Measurements from ENCODE around the gene SERTAD2. TPM values are rescaled to one million over a fixed set of nuclear protein-coding genes. Genes with fewer than 3 reads are reported as not detected.
A peak's percentile ranks its signal among the peaks of the same experiment; 100 is the strongest.

SERTAD2 gene, protein sequence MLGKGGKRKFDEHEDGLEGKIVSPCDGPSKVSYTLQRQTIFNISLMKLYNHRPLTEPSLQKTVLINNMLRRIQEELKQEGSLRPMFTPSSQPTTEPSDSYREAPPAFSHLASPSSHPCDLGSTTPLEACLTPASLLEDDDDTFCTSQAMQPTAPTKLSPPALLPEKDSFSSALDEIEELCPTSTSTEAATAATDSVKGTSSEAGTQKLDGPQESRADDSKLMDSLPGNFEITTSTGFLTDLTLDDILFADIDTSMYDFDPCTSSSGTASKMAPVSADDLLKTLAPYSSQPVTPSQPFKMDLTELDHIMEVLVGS
- total RNA-seq, result 10 to 100 TPM; 17.8 to 46.4 TPM

DNA sequence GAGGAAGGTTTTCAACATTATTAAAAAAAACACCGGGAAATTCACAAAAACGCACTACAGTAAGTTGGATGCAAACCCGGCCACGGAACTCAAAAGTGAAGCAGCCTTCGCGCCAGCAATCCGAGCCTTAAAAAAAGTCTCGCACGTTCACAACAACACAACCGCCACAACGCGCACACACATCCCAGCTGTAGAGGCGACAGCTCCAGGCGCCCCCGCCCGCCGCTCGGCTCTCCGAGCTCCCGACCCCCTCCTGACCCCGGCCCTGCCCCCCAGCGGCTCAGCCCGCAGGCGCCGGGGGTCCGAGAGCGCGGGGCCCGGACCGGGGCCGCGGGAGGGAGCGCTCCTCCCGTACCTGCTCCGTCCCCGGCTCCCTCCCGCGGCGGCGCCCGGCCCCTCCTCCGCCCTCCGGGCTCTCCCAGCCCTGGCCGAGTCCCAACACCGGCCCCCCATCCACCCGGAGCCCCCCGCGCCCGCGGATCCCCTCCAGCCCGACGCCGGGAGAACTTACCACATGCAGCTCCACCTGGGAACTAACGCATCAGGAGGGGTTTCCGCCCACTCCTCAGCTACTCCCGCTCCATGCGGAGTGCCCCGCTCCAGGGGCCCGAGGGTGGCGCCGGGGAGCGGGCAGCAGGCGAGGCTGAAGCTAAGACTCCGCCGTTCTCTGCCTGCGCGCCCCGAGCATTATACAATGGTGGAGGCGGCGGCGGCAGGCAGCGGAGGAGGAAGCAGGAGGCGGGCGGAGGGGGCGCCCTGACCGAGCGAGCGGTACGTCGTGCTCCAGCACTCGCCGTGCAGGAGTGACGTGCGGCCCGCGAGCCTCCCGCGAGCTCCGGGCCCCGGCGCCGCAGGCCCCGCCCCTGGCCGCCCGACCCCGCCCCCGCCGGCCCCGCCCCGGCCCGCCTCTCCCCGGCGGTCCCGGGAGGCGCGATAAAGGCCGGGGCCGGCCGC, at the start of gene SERTAD2:
SERTAD2 (minus strand) TSS at position 805 of the 954 bp plus-strand sequence. CDS start 17,042 bp downstream, outside the sequence.
- DNase-seq (ENCODE audit: low spot score in 2 of 2) (peak; percentile 77 to 86), ATAC-seq (peak; percentile 75 to 89)
- Mint-ChIP-seq H3K9me3 (no peaks in the 10 kb centered on the region), H3K27ac (peak within 1 kb of the TSS; percentile 88 to 98), H3K36me3 (peaks cover 5 to 6% of the 10 kb centered on the region in 2 donors)

DNA sequence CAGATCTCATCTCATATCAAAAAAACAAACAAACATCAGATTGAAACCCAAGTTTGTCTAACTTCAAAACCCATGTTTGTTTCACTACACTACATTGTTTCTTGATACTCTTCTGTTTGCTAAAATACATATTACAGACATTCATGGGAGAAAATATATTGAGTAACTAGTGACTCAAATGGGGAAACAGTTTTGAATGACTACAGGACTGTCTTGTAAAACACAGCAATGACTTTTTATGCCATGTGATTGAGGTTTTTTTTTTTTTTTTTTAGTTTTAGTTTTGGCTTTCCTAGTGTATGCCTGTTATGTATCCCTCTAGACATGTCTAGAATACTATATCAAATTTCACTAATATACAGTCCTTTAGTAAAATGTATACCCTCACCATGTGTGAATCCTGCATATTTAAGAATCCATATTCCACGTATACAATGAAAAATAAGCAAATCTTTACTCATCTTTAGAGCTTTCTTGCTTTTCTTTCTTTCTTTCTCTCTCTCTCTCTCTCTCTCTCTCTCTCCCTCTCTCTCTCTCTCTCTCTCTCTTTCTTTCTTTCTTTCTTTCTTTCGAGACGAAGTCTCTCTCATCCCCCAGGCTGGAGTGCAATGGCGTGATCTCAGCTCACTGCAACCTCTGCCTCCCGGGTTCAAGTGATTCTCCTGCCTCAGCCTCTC, 46.6 kb upstream of the SERTAD2 start:
- Mint-ChIP-seq H3K27ac (peak overlapping the region; percentile 84 to 96), H3K36me3 (peaks cover 0 to 6% of the 10 kb centered on the region in 2 donors), H3K9me3 (peaks cover 0 to 4% of the 10 kb centered on the region in 2 donors)
- DNase-seq (ENCODE audit: low spot score in 2 of 2) (no peak), ATAC-seq (peak; percentile 66 to 80)

DNA sequence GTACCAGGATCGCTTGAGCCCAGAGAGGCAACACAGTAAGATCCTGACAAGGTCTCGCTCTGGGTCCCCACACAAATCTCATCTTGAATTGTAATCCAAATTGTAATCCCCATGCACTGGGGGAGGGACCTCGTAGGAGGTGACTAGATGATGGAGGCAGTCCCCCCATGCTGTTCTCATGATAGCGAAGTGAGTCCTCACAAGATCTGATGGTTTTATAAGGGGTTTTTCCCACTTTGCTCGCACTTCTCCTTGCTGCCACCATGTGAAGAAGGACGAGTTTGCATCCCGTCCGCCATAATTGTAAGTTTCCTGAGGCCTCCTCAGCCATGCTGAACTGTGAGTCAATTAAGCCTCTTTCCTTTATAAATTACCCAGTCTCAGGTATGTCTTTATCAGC, 46.0 kb upstream of the SERTAD2 start:
- DNase-seq (ENCODE audit: low spot score in 2 of 2) (no peak), ATAC-seq (peak; percentile 13 to 15)
- Mint-ChIP-seq H3K27ac (peak overlapping the region; percentile 84 to 96), H3K36me3 (peaks cover 0 to 6% of the 10 kb centered on the region in 2 donors), H3K9me3 (peaks cover 0 to 4% of the 10 kb centered on the region in 2 donors)

DNA sequence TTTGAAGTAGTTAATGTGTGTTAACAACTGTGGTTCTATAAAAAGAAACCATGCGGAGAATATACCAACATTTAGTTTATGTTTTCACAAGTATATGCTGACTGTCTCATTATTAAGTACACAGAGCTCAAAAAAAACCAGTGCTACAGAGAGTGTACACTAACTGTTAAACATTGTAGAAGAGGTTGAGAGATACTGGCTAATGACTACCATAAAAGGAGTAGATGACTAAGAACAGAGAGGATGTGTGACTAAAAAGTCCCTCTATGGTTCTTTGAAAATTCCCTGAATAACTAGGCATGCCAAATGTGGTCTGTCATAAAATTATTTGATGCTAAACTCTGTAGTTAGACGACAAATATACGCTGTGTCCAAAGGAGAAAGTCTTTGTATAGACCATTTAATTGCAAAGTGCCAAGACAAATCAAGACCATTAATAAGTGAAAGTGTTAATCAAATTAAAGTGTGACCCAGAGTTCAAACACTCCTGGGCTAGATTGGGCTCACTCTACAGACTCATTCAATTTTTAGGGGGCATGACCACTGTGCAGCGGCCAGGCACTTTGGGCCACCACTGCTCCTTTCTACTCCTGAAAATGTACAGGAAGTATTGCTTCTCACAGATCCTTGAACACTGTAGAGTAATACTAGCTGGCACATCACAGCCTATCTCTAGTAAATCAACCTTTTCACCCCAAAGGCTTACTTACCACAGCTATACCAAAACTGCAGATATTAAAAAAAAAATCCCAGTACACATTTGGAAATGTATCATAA, 45.1 kb upstream of the SERTAD2 start:
- ATAC-seq (peak; percentile 86 to 94), DNase-seq (ENCODE audit: low spot score in 2 of 2) (no peak)
- peaks cover 0 to 6% of the 10 kb centered on the region in 2 donors for H3K36me3 Mint-ChIP-seq
- peaks cover under 1 to 4% of the 10 kb centered on the region in 2 donors for H3K9me3 Mint-ChIP-seq
- peak overlapping the region; percentile 83 to 88 for H3K27ac Mint-ChIP-seq

DNA sequence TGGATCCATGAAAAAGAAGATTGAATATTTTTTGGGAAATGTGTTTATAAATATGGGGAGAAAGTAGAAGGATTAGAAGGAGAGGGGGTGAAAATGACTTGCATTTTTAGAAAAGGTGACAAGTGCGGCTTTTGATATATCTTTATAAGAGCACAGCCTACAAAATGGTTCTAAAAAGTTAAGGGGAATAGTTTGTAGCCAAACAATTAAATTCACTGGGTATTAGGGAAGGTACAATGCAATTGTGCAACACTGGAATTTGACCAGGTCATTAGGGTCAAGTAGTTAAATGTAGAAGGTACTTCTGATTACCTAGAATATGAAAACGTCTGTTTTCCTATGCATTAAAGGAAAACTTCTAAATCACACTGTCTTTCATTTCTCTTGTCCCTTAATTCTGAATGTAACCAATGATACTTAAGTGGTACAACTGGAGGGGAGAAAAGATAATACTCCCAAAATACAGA, 44.5 kb upstream of the SERTAD2 start:
- peaks cover 0 to 6% of the 10 kb centered on the region in 2 donors for H3K36me3 Mint-ChIP-seq
- DNase-seq (ENCODE audit: low spot score in 2 of 2) (no peak), ATAC-seq (no peak)
- peaks cover 4% of the 10 kb centered on the region in 2 donors for H3K9me3 Mint-ChIP-seq
- peak overlapping the region in 1 of 2 donors; percentile 83 for H3K27ac Mint-ChIP-seq

DNA sequence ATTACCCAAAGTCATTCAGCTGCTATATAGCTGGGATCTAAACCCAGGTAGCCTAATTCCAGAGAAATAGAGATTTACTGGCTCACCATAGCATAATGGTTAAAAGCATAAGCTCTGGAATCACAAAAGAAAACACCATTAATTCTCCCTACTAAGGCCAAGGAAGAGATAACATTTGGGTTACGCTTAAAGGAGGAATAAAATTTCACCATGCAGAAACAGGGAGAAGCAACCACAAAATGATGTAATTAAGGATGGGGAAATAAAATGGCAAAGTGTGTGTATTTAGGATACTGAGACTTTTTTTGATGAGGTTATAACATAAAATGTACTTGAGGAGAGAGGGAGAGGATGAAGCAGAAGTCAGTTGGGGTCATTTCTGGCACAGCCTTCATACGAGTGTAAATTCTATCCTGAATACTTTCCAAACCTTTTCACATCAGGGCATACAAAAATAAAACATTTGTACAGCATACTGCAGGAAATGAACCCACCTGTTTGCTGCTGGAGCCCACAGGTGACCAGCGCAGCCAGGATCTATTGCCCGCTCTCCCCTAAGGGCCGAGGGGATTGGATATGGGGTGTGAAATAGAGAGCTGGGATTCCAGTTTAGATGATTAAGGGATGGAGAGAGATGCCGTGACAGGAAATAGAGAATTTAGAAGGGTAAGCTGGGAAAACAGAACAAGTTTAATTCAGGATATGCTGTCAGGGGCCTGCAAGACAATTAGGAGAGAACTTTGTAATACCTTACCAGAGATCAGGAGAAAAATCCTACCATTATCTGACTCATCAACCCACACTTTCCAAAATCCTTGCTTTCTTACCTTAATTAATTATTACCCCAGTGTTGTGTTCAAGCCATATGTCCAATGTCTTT, 43.8 kb upstream of the SERTAD2 start:
- ATAC-seq (no peak), DNase-seq (ENCODE audit: low spot score in 2 of 2) (no peak)
- H3K9me3 Mint-ChIP-seq, result peaks cover 4% of the 10 kb centered on the region in 2 donors
- no peak overlapping the region for H3K27ac Mint-ChIP-seq
- peaks cover 0 to 6% of the 10 kb centered on the region in 2 donors for H3K36me3 Mint-ChIP-seq

DNA sequence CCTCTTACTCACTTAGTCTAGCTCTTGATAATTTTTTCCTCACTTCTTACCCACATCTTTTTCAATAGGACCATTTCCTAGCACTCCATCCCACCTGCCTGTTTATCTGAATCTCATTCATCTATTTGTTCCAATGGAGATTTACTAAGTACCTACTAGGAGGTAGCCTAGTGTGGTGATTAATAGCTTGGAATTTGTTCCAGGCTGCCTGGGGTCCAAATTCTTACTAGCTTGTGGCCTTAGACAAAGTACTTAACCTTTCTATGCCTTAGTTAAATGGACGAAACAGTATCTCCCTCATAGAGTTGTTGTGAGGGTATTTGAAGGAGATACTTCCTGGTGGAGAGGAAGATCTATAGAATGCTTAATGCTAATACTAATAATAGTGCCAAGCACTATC, 42.9 kb upstream of the SERTAD2 start:
- Mint-ChIP-seq H3K36me3 (peaks cover 0 to 12% of the 10 kb centered on the region in 2 donors), H3K27ac (no peak overlapping the region), H3K9me3 (peaks cover 4 to 8% of the 10 kb centered on the region in 2 donors)
- no peak for DNase-seq (ENCODE audit: low spot score in 2 of 2)
- no peak for ATAC-seq

DNA sequence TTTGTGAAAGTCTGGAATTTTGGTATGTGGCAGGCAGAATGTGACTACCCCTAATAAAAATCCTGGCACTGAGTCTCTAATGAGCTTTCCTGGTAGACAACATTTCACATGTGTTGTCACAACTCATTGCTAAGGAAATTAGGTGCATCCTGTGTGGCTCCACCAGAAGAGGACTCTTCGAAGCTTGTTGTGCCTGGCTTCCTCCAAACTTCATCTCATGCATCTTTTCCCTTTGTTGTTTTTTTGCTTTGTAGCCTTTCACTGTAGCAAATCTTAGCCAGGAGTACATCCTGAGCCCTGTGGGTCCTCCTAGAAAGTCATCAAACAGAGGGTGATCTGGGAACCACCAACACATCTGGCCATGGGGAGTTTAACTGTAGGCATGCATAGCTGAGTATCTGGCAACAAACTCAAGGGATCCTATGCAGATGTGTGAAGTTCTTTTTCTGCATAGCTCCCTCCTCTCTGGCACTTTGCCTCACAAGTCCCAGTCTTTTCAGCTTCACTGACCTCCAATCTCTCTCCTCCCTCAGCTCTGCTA, 42.1 kb upstream of the SERTAD2 start:
- ATAC-seq, result no peak
- Mint-ChIP-seq H3K27ac (no peak overlapping the region), H3K36me3 (peaks cover 0 to 7% of the 10 kb centered on the region in 2 donors), H3K9me3 (peaks cover 4 to 8% of the 10 kb centered on the region in 2 donors)
- DNase-seq (ENCODE audit: low spot score in 2 of 2), result no peak

DNA sequence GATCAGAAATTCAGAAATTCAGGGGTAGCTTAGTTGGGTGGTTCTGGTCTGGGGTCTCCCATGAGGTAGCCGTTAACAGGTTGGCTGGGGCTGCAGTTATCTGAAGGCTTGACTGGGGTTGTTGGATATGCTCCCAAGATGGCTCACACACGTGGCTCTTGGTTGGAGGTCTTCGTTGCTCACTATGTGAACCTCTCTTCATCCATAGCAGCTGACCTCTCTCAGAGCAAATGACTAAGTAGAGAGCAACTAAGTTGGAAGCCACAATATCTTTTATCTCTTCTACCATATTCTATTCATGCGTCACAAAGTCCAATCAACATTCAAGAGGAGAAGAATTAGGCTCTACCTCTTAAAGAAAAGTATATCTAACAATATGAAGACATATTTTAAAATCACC, 38.7 kb upstream of the SERTAD2 start:
- DNase-seq (ENCODE audit: low spot score in 2 of 2) (no peak), ATAC-seq (peak in 1 of 2 donors; percentile 56)
- Mint-ChIP-seq H3K36me3 (peaks cover 4 to 12% of the 10 kb centered on the region in 2 donors), H3K27ac (no peak overlapping the region), H3K9me3 (peaks cover 3 to 13% of the 10 kb centered on the region in 2 donors)

DNA sequence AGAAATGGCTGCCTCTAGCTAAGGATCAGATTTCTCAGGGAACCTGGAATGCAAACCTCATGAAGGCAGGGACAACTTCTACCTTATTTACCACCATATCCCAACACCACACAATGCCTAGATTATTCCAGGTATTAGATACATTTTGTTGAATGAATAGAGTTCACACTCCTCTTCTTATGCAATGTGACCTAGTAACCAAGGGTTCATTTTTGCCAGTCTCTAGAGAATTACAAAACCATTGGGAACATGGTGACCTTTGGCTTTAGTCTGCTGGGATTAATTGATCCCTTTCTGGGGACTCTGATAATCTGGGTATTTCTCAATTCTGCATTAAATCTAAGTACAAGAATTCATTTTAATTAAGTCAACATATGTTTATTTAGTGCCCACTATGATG, 35.2 kb upstream of the SERTAD2 start:
- Mint-ChIP-seq H3K36me3 (peaks cover 4 to 12% of the 10 kb centered on the region in 2 donors), H3K27ac (no peak overlapping the region), H3K9me3 (peaks cover 3 to 13% of the 10 kb centered on the region in 2 donors)
- DNase-seq (ENCODE audit: low spot score in 2 of 2), result no peak
- no peak for ATAC-seq

DNA sequence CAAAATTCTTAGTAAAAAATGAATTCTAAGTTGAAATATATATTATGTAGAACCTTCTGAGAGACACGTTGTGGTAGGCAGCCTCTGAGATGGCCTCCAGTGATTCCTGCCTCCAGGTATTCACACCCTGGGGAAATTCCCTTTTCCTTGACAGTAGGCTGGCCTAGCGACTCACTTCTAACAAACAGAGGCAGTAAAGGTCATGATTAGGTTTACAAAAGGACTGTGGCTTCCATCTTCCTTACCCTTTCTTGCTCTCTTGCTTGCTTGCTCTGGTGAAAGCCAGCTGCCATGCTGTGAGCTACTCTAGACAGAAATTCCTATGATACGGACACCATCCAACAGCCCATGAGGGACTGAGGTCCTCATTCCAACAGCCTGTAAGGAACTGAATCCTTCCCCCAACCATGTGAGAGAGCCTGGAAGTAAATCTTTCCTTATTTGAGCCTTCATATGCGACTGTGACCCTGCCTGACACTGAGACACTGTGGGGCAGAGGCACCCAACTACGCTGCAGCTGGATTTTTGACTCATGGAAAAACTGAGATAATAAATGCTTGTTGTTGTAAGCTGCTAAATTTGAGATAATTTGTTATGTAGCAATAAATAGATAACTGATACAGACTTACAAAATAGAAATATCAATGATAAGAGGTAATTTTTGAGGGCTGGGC, 32.7 kb upstream of the SERTAD2 start:
- peaks cover 3 to 5% of the 10 kb centered on the region in 2 donors for H3K9me3 Mint-ChIP-seq
- H3K27ac Mint-ChIP-seq, result peak overlapping the region in 1 of 2 donors; percentile 33
- H3K36me3 Mint-ChIP-seq, result peaks cover 4 to 5% of the 10 kb centered on the region in 2 donors
- ATAC-seq (peak in 1 of 2 donors; percentile 97), DNase-seq (ENCODE audit: low spot score in 2 of 2) (no peak)

DNA sequence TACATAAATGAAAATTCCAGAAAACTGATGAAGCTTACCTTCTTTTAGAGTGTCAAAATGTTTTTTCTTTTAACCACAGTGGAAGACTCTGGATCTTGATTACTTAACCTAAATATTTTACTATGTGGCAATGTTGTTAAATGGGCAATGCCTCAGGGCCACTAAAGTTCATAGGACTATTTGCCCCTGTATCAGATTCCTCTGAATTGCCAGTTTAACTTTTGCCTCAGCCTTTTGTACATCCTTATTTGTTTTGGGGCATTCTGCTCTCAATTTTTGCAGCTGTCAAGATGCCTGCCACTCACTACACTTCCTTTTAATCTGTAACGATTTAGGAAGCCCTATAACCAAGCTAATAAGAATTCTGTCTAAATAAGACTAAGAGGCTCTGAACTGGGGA, 31.7 kb upstream of the SERTAD2 start:
- ATAC-seq, result no peak
- peaks cover 3 to 5% of the 10 kb centered on the region in 2 donors for H3K9me3 Mint-ChIP-seq
- no peak overlapping the region for H3K27ac Mint-ChIP-seq
- peaks cover 4 to 5% of the 10 kb centered on the region in 2 donors for H3K36me3 Mint-ChIP-seq
- no peak for DNase-seq (ENCODE audit: low spot score in 2 of 2)

DNA sequence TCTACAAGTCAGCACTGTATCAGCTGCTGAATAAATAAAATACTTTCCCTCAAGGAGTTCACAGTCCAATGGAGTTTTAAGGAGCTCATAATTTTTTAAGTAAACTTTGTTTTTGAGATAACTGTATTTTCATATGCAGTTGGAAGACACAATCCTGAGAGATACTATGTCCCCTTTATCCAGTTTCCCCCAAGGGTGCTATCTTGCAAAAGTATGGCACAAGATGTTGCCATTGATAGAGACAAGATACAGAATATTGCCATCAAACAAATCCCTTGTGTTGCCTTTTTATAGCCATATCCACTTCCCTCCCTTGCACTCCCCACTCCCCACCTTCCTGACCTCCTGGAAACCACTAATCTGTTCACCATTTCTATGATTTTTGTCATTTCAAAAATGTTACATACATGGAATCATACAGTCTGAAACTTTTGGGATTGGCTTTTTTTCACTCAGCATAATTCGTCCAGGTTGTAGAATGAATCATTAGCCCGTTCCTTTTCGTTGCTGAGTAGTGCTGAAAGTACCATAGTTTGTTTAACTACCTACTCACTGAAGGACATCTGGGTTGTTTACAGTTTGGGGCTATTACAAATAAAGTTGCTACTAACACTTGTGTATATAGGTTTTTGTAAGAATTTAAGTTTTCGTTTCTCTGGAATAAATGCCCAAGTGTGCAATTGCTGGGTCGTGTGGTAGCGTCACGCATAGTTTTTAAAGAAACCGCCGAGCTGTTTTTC, 30.2 kb upstream of the SERTAD2 start:
- DNase-seq (ENCODE audit: low spot score in 2 of 2) (no peak), ATAC-seq (no peak)
- Mint-ChIP-seq H3K36me3 (peaks cover 4 to 5% of the 10 kb centered on the region in 2 donors), H3K9me3 (peaks cover 3 to 5% of the 10 kb centered on the region in 2 donors), H3K27ac (no peak overlapping the region)
